Endodermal cell (in vitro differentiated cells): ENCODE measurements around the gene SUFU. TPM values are rescaled to one million over a fixed set of nuclear protein-coding genes. Genes with fewer than 3 reads are reported as not detected.

Source experiments
- DNase-seq: peaks from one replicate; pipeline ENCODE4 v3.0.0-alpha.2; 2017
- H3K27ac ChIP-seq: 2 replicates; pipeline ENCODE4 v1.5.1; 2013; ENCODE audit warnings: mild to moderate bottlenecking, low read depth, low read length, moderate library complexity
- H3K27me3 ChIP-seq: 2 replicates; pipeline ENCODE4 v1.6.1; 2013; ENCODE audit warnings: mild to moderate bottlenecking, low read length, moderate library complexity; ENCODE audit not compliant: insufficient read depth, control insufficient read depth, poor library complexity, severe bottlenecking
- H3K36me3 ChIP-seq: 2 replicates; pipeline ENCODE4 v1.7.0; 2013; ENCODE audit warnings: mild to moderate bottlenecking, low read length, moderate library complexity; ENCODE audit not compliant: control insufficient read depth, insufficient read depth
- H3K4me1 ChIP-seq: one replicate; pipeline ENCODE4 v1.7.0; 2013; ENCODE audit warnings: low read length; ENCODE audit not compliant: control insufficient read depth, insufficient read depth
- H3K4me3 ChIP-seq: 2 replicates; pipeline ENCODE4 v1.5.1; 2013; ENCODE audit warnings: mild to moderate bottlenecking, low read length, moderate library complexity
- H3K9ac ChIP-seq: 2 replicates; pipeline ENCODE4 v1.6.1; 2013; ENCODE audit warnings: mild to moderate bottlenecking, low read length, moderate library complexity; ENCODE audit not compliant: poor library complexity, severe bottlenecking; ENCODE audit errors: extremely low read depth
- H3K9me3 ChIP-seq: 2 replicates; pipeline ENCODE4 v1.6.1; 2013; ENCODE audit warnings: mild to moderate bottlenecking, low read length, moderate library complexity; ENCODE audit not compliant: control insufficient read depth
- H3K27ac Mint-ChIP-seq: 2 replicates; pipeline ENCODE4 v1.8.0; 2020; ENCODE audit warnings: mixed read lengths
- H3K27me3 Mint-ChIP-seq: 2 replicates; pipeline ENCODE4 v1.8.0; 2021; ENCODE audit warnings: mild to moderate bottlenecking, mixed read lengths; ENCODE audit not compliant: insufficient read depth
- H3K36me3 Mint-ChIP-seq: 2 replicates; pipeline ENCODE4 v1.8.0; 2020; ENCODE audit warnings: low read depth, mixed read lengths
- H3K4me1 Mint-ChIP-seq: 2 replicates; pipeline ENCODE4 v1.8.0; 2020; ENCODE audit warnings: mixed read lengths
- H3K4me3 Mint-ChIP-seq: 2 replicates; pipeline ENCODE4 v1.8.0; 2020; ENCODE audit warnings: mild to moderate bottlenecking, moderate library complexity, mixed read lengths
- H3K9me3 Mint-ChIP-seq: 2 replicates; pipeline ENCODE4 v1.8.0; 2020; ENCODE audit warnings: mild to moderate bottlenecking, mixed read lengths
- CTCF ChIP-seq: fragments of 200-600 bp; sonication (generic); conservative IDR thresholded peaks from 2 replicates; pipeline ENCODE4 v1.5.0; 2021; ENCODE audit warnings: antibody characterized with exemption, mild to moderate bottlenecking
- WGBS, 2 experiments: methylation state at CpG; one replicate each; pipeline versions ENCODE4 v1.1.5 to v1.1.7; 2013; ENCODE audit warnings: missing lambda C conversion rate in 2 of 2, mixed read lengths in 1 of 2; ENCODE audit not compliant: insufficient coverage in 1 of 2, insufficient read length in 1 of 2; 5-methylcytosine and 5-hydroxymethylcytosine counted together
- total RNA-seq, 2 donors: library from RNA; stranded (reverse); fragmentation: NEBNext Ultra II Directional in 1 of 2; extraction: Animal tissue kit (Norgen Biotek cat#: 25700) in 1 of 2; gene quantifications; 2 replicates in 1 of 2; 3 replicates in 1 of 2; pipeline ENCODE4 v1.2.1, GENCODE V29; 2021

SUFU gene
- total RNA-seq, 2 donors from 2014 or later: 19.1 to 20.6 TPM

GRCh38 chr10:102648889-102649796 lies 145.4 kb downstream of the SUFU start:
- Histone ChIP-seq H3K4me1 (peaks cover 23% of the 10 kb centered on the region), H3K9ac (peak overlapping the region; percentile 5), H3K36me3 (peaks cover 12% of the 10 kb centered on the region), H3K27me3 (no peaks in the 10 kb centered on the region), H3K4me3 (no peak overlapping the region), H3K9me3 (no peaks in the 10 kb centered on the region), H3K27ac (peak overlapping the region; percentile 99)
- peaks cover 24% of the 10 kb centered on the region for H3K4me1 Mint-ChIP-seq
- peak overlapping the region; percentile 77 for H3K27ac Mint-ChIP-seq
- H3K9me3 Mint-ChIP-seq: no peaks in the 10 kb centered on the region
- H3K27me3 Mint-ChIP-seq: no peaks in the 10 kb centered on the region
- no peak overlapping the region for H3K4me3 Mint-ChIP-seq
- 71 to 72% methylated on average over 11 to 25 of the region's 25 CpGs for WGBS, 2 experiments
- no peak for TF ChIP-seq CTCF
- H3K36me3 Mint-ChIP-seq: peaks cover 13% of the 10 kb centered on the region
- no peak for DNase-seq

- peaks cover 23% of the 10 kb centered on the region for H3K4me1 ChIP-seq
- H3K9me3 ChIP-seq: no peaks in the 10 kb centered on the region
- no peak overlapping the region for H3K4me3 ChIP-seq
- 82 to 86% methylated on average over 4 to 12 of the region's 12 CpGs for WGBS, 2 experiments
- H3K27me3 ChIP-seq: no peaks in the 10 kb centered on the region
- peak overlapping the region; percentile 99 for H3K27ac ChIP-seq
- peak overlapping the region; percentile 5 for H3K9ac ChIP-seq
- H3K36me3 Mint-ChIP-seq: peaks cover 18% of the 10 kb centered on the region
- no peaks in the 10 kb centered on the region for H3K27me3 Mint-ChIP-seq
- no peak overlapping the region for H3K27ac Mint-ChIP-seq
- TF ChIP-seq CTCF: no peak
- peaks cover 15% of the 10 kb centered on the region for H3K36me3 ChIP-seq
- peaks cover 24% of the 10 kb centered on the region for H3K4me1 Mint-ChIP-seq
- no peak for DNase-seq
- no peak overlapping the region for H3K4me3 Mint-ChIP-seq
- H3K9me3 Mint-ChIP-seq: no peaks in the 10 kb centered on the region
Measured at GRCh38 chr10:102649797-102650654, 146.3 kb downstream of the SUFU start.

- H3K36me3 Mint-ChIP-seq: peaks cover 24% of the 10 kb centered on the region
- H3K27ac Mint-ChIP-seq: no peak overlapping the region
- 91% methylated on average over 8 to 11 of the region's 11 CpGs for WGBS, 2 experiments
- Histone ChIP-seq H3K36me3 (peaks cover 23% of the 10 kb centered on the region), H3K27me3 (no peaks in the 10 kb centered on the region), H3K9me3 (no peaks in the 10 kb centered on the region), H3K27ac (peak overlapping the region; percentile 99), H3K9ac (no peak overlapping the region), H3K4me3 (no peak overlapping the region), H3K4me1 (peaks cover 23% of the 10 kb centered on the region)
- H3K4me1 Mint-ChIP-seq: peaks cover 24% of the 10 kb centered on the region
- DNase-seq: no peak
- no peaks in the 10 kb centered on the region for H3K9me3 Mint-ChIP-seq
- TF ChIP-seq CTCF: no peak
- H3K4me3 Mint-ChIP-seq: no peak overlapping the region
- H3K27me3 Mint-ChIP-seq: no peaks in the 10 kb centered on the region
Measured at GRCh38 chr10:102650655-102651454, 147.1 kb downstream of the SUFU start.
